ENCODE results near the gene RASGRF1.

DNA sequence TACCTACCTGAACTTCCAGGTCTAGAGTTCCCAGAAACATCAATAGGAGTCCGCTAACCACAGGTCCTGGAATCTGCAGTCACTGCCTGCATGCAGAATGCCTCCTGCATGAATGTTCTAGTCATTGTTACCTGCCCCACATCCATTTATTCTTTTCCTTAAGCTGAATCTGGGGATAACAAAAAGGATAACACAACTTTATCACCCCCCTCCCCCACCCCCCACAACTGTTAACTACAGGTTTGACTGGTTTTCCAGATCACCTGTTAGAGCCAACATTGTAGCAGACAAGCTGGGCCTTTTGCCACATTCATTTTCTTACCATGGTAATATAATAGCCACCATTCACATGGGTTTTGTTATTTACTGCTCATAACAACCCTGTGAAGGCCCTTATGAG is 141.1 kb downstream of the RASGRF1 start:
- TF ChIP-seq EZH2 (IDR thresholded peaks at IDR 0.05; ENCODE audit: borderline replicate concordance, insufficient read depth, low read depth, low read length, poor library complexity, severe bottlenecking) = no peak
- TF ChIP-seq, protein P1, sequence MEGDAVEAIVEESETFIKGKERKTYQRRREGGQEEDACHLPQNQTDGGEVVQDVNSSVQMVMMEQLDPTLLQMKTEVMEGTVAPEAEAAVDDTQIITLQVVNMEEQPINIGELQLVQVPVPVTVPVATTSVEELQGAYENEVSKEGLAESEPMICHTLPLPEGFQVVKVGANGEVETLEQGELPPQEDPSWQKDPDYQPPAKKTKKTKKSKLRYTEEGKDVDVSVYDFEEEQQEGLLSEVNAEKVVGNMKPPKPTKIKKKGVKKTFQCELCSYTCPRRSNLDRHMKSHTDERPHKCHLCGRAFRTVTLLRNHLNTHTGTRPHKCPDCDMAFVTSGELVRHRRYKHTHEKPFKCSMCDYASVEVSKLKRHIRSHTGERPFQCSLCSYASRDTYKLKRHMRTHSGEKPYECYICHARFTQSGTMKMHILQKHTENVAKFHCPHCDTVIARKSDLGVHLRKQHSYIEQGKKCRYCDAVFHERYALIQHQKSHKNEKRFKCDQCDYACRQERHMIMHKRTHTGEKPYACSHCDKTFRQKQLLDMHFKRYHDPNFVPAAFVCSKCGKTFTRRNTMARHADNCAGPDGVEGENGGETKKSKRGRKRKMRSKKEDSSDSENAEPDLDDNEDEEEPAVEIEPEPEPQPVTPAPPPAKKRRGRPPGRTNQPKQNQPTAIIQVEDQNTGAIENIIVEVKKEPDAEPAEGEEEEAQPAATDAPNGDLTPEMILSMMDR (IDR thresholded peaks at IDR 0.05) = no peak

Data from B cell (primary cell).